ENCODE results near the gene ATXN7L1.

The ATXN7L1 gene

GRCh38 chr7:105766421-105767073, 109.9 kb downstream of the ATXN7L1 start:
- no CpG with 5 or more reads among the region's 14 CpGs for WGBS (ENCODE audit: insufficient coverage, insufficient read length)
- Histone ChIP-seq H3K4me1 (ENCODE audit: control insufficient read depth, insufficient read depth, low read length) (peaks cover 4% of the 10 kb centered on the region; the same call in 1 of the 2 replicates), H3K4me3 (ENCODE audit: low read length) (no peak overlapping the region), H3K36me3 (ENCODE audit: control insufficient read depth, insufficient read depth, low read length) (no peaks in the 10 kb centered on the region), H3K9me3 (ENCODE audit: control insufficient read depth, insufficient read depth, low read length) (no peaks in the 10 kb centered on the region), H3K27ac (ENCODE audit: low read length) (no peak overlapping the region), H3K27me3 (ENCODE audit: control insufficient read depth, insufficient read depth, low read length) (no peaks in the 10 kb centered on the region)
- no peak for DNase-seq (ENCODE audit: low read depth, low spot score)

DNA sequence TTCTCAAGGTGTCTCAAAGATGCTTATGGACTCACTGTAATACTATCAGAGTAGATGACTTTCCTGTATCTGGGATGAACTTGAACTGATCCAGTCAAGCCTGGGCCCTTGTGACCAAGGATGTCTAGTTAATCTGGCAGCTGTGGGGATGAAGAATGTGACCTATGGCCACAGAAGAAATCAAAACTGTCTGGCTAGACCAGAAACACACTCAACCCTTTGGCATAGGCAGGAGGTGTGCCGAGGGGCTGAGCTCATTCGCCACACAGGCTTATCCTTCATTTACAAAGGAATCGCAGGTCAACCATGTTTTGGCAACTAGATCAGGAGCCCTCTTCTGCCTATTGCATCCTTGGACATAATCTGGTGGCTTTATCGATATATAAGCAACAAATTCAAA, 110.6 kb downstream of the ATXN7L1 start:
- no CpG with 5 or more reads among the region's 4 CpGs for WGBS (ENCODE audit: insufficient coverage, insufficient read length)
- H3K27ac ChIP-seq (ENCODE audit: low read length) = no peak overlapping the region
- peaks cover 4% of the 10 kb centered on the region; the same call in 1 of the 2 replicates for H3K4me1 ChIP-seq (ENCODE audit: control insufficient read depth, insufficient read depth, low read length)
- no peak for DNase-seq (ENCODE audit: low read depth, low spot score)
- no peaks in the 10 kb centered on the region for H3K36me3 ChIP-seq (ENCODE audit: control insufficient read depth, insufficient read depth, low read length)
- no peaks in the 10 kb centered on the region for H3K27me3 ChIP-seq (ENCODE audit: control insufficient read depth, insufficient read depth, low read length)
- no peak overlapping the region for H3K4me3 ChIP-seq (ENCODE audit: low read length)
- H3K9me3 ChIP-seq (ENCODE audit: control insufficient read depth, insufficient read depth, low read length) = no peaks in the 10 kb centered on the region

DNA sequence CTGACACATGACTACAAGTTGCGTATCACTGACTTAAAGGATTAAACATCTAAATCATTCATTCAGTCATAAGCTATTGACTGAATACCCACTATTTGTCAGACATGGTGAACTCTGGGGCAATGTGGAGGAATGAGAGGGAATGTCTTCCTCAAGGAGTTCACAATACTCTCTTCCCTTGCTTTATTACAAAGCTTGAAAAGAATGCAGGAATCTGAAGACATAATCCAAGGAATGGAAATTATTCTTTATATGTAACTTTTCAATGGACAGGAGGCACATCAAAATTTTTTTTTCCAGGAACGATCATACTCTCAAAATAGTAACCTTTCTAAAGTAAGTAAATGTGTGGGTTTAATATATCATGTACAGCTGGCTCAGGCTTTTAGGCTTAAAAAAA, 111.9 kb downstream of the ATXN7L1 start:
- WGBS (ENCODE audit: insufficient coverage, insufficient read length) = no CpG with 5 or more reads among the region's 2 CpGs

DNA sequence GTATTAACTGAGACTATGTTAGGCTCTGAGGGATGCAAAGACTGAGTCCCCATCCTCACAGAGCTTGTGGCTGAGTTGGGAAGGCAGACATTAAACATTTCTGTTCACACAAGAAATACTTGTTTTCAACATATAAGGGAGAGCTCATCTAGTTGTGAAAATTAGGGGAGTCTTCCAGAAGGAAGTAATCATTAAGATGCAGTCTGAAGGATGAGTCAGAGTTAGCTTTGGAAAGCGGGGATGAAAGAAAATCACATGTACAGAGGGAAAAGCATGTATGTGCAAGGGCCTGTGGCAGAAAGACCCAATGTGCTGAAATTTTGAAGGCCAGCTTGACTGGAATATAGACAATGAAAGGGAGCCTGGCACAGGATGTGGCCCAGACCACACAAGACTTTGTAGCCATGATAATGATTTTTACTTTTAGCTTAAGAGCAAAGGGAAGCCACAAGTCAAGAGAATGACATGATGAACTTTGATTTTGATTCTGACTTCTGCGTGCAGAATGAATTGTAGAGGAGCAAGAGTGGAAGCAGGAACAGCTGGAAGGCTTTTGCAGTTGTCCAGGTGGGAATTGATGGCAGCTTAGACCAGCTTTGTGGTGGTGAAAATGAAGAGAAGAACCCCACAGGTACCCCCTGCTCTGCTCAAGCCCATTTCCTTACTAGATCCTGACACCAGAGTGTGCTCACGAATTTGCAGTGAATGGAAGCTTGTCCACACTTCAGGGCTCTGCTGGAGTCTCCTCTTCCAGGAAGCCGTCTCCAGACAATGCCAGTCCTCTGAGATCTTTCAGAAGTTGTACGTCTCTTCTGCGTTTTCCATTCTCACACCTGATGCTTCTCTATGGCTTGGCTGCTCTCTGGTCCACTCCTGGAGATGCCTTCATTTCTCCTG, 115.6 kb downstream of the ATXN7L1 start:
- Histone ChIP-seq H3K27ac (ENCODE audit: low read length) (no peak overlapping the region), H3K36me3 (ENCODE audit: control insufficient read depth, insufficient read depth, low read length) (no peaks in the 10 kb centered on the region), H3K27me3 (ENCODE audit: control insufficient read depth, insufficient read depth, low read length) (no peaks in the 10 kb centered on the region), H3K4me3 (ENCODE audit: low read length) (no peak overlapping the region), H3K4me1 (ENCODE audit: control insufficient read depth, insufficient read depth, low read length) (no peaks in the 10 kb centered on the region), H3K9me3 (ENCODE audit: control insufficient read depth, insufficient read depth, low read length) (no peaks in the 10 kb centered on the region)
- no CpG with 5 or more reads among the region's 6 CpGs for WGBS (ENCODE audit: insufficient coverage, insufficient read length)
- DNase-seq (ENCODE audit: low read depth, low spot score) = no peak

More for the DNA sequence above, 111.9 kb downstream of the ATXN7L1 start:
- Histone ChIP-seq H3K27ac (ENCODE audit: low read length) (no peak overlapping the region), H3K36me3 (ENCODE audit: control insufficient read depth, insufficient read depth, low read length) (no peaks in the 10 kb centered on the region), H3K9me3 (ENCODE audit: control insufficient read depth, insufficient read depth, low read length) (no peaks in the 10 kb centered on the region), H3K4me1 (ENCODE audit: control insufficient read depth, insufficient read depth, low read length) (no peaks in the 10 kb centered on the region), H3K4me3 (ENCODE audit: low read length) (no peak overlapping the region), H3K27me3 (ENCODE audit: control insufficient read depth, insufficient read depth, low read length) (no peaks in the 10 kb centered on the region)
- DNase-seq (ENCODE audit: low read depth, low spot score) = no peak

DNA sequence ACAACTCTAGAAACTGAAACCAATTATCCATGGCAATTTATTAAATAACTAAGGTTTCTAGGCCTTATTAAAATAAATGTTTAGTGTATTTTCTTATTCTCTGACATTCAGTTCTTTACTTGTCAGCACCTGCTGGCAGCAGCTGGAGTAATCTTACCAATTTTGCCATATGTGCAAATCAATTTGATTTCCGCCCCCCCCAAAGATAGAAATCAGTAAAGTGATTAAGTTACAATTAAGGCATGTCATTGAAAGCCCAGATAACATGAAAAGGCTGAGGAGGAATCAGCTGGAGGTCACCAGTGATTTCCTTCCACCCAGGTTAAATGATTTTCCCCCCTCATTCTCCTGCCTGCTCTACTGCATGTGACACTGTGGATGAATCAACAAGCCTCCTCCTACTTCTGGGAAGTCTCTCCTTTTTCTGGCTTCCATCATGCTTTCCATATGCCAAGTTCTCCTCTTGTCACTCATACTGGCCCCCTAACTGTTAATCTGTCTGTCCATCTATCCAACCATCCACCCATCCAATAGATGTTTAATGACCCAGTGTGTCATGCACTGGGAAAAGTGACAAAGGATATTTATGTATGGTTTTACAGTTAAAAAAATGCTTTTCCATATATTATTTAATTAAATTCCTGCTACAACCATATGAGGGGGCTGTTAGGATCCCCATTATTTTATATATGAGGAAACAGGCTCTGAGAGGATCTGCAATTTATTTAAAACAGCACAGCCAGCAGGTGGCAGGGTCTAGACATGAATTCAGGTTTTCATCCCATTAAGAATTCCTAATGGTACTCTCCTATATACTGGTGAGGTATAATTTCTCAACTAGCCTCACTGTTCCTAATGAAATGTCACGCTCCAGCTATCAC, 116.5 kb downstream of the ATXN7L1 start:
- H3K27ac ChIP-seq (ENCODE audit: low read length) = no peak overlapping the region
- H3K4me1 ChIP-seq (ENCODE audit: control insufficient read depth, insufficient read depth, low read length) = no peaks in the 10 kb centered on the region
- no peaks in the 10 kb centered on the region for H3K27me3 ChIP-seq (ENCODE audit: control insufficient read depth, insufficient read depth, low read length)
- no peaks in the 10 kb centered on the region for H3K9me3 ChIP-seq (ENCODE audit: control insufficient read depth, insufficient read depth, low read length)
- no peak for DNase-seq (ENCODE audit: low read depth, low spot score)
- H3K4me3 ChIP-seq (ENCODE audit: low read length) = no peak overlapping the region
- no peaks in the 10 kb centered on the region for H3K36me3 ChIP-seq (ENCODE audit: control insufficient read depth, insufficient read depth, low read length)
- no CpG with 5 or more reads among the region's 2 CpGs for WGBS (ENCODE audit: insufficient coverage, insufficient read length)

DNA sequence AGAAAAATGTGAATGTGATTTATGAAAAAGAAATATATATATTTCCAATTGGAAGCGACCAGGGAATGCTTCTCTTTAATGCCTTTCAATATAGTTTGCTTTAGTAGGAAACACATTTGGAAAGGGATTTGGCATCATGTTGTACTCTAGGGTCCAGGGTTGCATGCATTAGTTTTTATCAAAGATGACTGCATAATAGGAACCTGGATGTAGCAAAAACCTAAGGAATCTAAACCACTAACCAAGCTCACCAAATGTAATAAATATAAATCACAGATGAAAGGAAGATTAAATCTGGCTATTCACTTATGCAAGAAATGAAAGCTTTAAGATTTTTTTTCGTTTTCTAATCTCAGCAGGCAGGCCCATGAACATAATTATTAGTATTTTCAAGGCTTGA, 120.0 kb downstream of the ATXN7L1 start:
- no peaks in the 10 kb centered on the region for H3K36me3 ChIP-seq (ENCODE audit: control insufficient read depth, insufficient read depth, low read length)
- DNase-seq (ENCODE audit: low read depth, low spot score) = no peak
- no peaks in the 10 kb centered on the region for H3K9me3 ChIP-seq (ENCODE audit: control insufficient read depth, insufficient read depth, low read length)
- H3K4me1 ChIP-seq (ENCODE audit: control insufficient read depth, insufficient read depth, low read length) = no peaks in the 10 kb centered on the region
- no peaks in the 10 kb centered on the region for H3K27me3 ChIP-seq (ENCODE audit: control insufficient read depth, insufficient read depth, low read length)
- no CpG with 5 or more reads among the region's 2 CpGs for WGBS (ENCODE audit: insufficient coverage, insufficient read length)
- no peak overlapping the region for H3K4me3 ChIP-seq (ENCODE audit: low read length)
- H3K27ac ChIP-seq (ENCODE audit: low read length) = no peak overlapping the region

DNA sequence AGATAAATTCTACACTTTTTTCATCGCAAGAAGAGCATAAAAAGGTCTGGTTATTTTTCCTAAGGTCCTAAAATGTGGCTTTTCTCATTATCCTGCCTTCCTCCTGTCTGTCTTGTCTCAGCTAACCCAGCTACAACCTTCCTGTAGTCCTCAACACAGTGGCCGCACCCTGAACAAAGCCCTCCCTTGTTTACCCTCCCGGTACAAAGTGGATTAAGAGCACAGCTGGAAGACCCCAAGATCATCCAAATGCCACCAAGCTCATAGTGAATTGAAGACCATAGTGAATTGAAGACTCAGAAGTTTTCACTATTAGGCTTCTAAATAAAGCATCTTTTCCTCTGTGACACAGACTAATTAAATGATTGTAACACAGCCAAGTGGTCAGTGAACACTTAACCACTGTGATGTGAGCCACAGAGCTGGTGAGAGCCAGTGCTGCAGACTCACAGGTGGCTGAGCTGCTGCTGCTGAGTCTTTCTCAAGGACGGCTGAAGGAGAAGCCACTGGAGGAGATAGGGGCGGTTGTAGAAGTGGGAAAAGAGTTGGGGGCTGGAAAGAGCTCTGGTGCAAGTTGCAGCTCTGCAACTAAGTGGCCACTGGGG, 123.6 kb downstream of the ATXN7L1 start:
- no CpG with 5 or more reads among the region's 5 CpGs for WGBS (ENCODE audit: insufficient coverage, insufficient read length)
- Histone ChIP-seq H3K36me3 (ENCODE audit: control insufficient read depth, insufficient read depth, low read length) (no peaks in the 10 kb centered on the region), H3K4me1 (ENCODE audit: control insufficient read depth, insufficient read depth, low read length) (no peaks in the 10 kb centered on the region), H3K27ac (ENCODE audit: low read length) (no peak overlapping the region), H3K27me3 (ENCODE audit: control insufficient read depth, insufficient read depth, low read length) (no peaks in the 10 kb centered on the region), H3K9me3 (ENCODE audit: control insufficient read depth, insufficient read depth, low read length) (no peaks in the 10 kb centered on the region), H3K4me3 (ENCODE audit: low read length) (no peak overlapping the region)
- no peak for DNase-seq (ENCODE audit: low read depth, low spot score)

- Histone ChIP-seq H3K36me3 (ENCODE audit: control insufficient read depth, insufficient read depth, low read length) (no peaks in the 10 kb centered on the region), H3K27me3 (ENCODE audit: control insufficient read depth, insufficient read depth, low read length) (no peaks in the 10 kb centered on the region), H3K27ac (ENCODE audit: low read length) (no peak overlapping the region), H3K9me3 (ENCODE audit: control insufficient read depth, insufficient read depth, low read length) (no peaks in the 10 kb centered on the region), H3K4me3 (ENCODE audit: low read length) (no peak overlapping the region), H3K4me1 (ENCODE audit: control insufficient read depth, insufficient read depth, low read length) (no peaks in the 10 kb centered on the region)
- DNase-seq (ENCODE audit: low read depth, low spot score) = no peak
- WGBS (ENCODE audit: insufficient coverage, insufficient read length) = no CpG with 5 or more reads among the region's 3 CpGs
These were observed 125.3 kb downstream of the ATXN7L1 start for GRCh38 chr7:105751054-105751453.

DNA sequence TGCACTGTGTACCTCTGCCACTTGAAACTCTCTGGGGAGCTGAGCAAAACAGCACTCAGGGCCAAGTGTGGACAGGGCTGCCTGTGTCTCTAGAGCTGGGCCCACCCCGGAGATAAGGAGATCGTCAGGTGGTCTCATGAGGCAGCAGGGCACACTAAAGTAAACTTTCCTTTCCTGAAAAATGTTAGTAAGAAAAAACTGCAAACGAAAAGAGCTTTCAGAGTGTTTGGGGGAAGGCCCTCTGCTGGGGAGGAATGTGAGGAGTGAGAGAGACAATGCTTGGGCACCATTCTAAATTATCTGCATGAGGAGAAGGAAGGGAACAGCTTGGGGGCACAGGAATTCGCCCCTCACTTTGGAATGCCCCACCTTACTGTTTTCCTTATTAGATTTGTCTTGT, 127.7 kb downstream of the ATXN7L1 start:
- no CpG with 5 or more reads among the region's 4 CpGs for WGBS (ENCODE audit: insufficient coverage, insufficient read length)
- Histone ChIP-seq H3K27me3 (ENCODE audit: control insufficient read depth, insufficient read depth, low read length) (no peaks in the 10 kb centered on the region), H3K4me1 (ENCODE audit: control insufficient read depth, insufficient read depth, low read length) (no peaks in the 10 kb centered on the region), H3K27ac (ENCODE audit: low read length) (no peak overlapping the region), H3K4me3 (ENCODE audit: low read length) (no peak overlapping the region), H3K36me3 (ENCODE audit: control insufficient read depth, insufficient read depth, low read length) (no peaks in the 10 kb centered on the region), H3K9me3 (ENCODE audit: control insufficient read depth, insufficient read depth, low read length) (no peaks in the 10 kb centered on the region)
- DNase-seq (ENCODE audit: low read depth, low spot score) = no peak
